Measurements from ENCODE around the gene PDCD5.

PDCD5 gene

GRCh38 chr19:32599258-32599657 lies 18.3 kb downstream of the PDCD5 start (continued):
- TF ChIP-seq ZNF580 (tag by site-specific recombination; IDR thresholded peaks at IDR 0.05) (no peak), KLF8 (tag by site-specific recombination; IDR thresholded peaks at IDR 0.05) (no peak), ZNF473 (tag by site-specific recombination; IDR thresholded peaks at IDR 0.05) (no peak)

GRCh38 chr19:32599736-32600157 lies 18.8 kb downstream of the PDCD5 start:
- Histone ChIP-seq H3K27ac (ENCODE audit: extremely low read depth, low read depth, low read length) (no peak overlapping the region), H3K4me3 (ENCODE audit: low read depth, low read length) (no peak overlapping the region), H3K36me3 (ENCODE audit: control insufficient read depth in 2 of 2, insufficient read depth in 1 of 2, low read length in 2 of 2) (peaks cover 69 to 99% of the 10 kb centered on the region in 2 experiments), H3K9me3 (ENCODE audit: control insufficient read depth, insufficient read depth, low read depth, low read length) (no peaks in the 10 kb centered on the region), H3K4me1 (ENCODE audit: control insufficient read depth, insufficient read depth, low read length) (no peaks in the 10 kb centered on the region)
- POLR2A ChIA-PET = no interaction called here
- CTCF ChIA-PET = interaction anchor here (0.6 to 1.9 kb wide), 41 partner anchors 9 to 1918 kb away, joined by 3 to 12 read pairs (median 3); partner anchors contain the start of gene PDCD5
- TF ChIP-seq WT1 (tag by site-specific recombination; IDR thresholded peaks at IDR 0.05) = no peak
- TF ChIP-seq ZNF2 (tag by site-specific recombination; IDR thresholded peaks at IDR 0.05) = peak; percentile 73; the same call in 1 of the 2 replicates
- TF ChIP-seq ZNF654 (tag by site-specific recombination; IDR thresholded peaks at IDR 0.05; ENCODE audit: low read depth) = peak; percentile 69
- peak; percentile 93 for TF ChIP-seq ZNF600 (tag by site-specific recombination; IDR thresholded peaks at IDR 0.05)
- TF ChIP-seq SP2 (tag by site-specific recombination; IDR thresholded peaks at IDR 0.05) = no peak
- TF ChIP-seq ZNF394 (tag by site-specific recombination; IDR thresholded peaks at IDR 0.05; ENCODE audit: borderline replicate concordance) = peak; percentile 23; the same call in 1 of the 2 replicates
- TF ChIP-seq BCL6B (tag by site-specific recombination; IDR thresholded peaks at IDR 0.05) = no peak
- peak; percentile 59; the same call in 1 of the 2 replicates for TF ChIP-seq ZSCAN30 (tag by site-specific recombination; IDR thresholded peaks at IDR 0.05)
- no peak for TF ChIP-seq MZF1 (tag by site-specific recombination; IDR thresholded peaks at IDR 0.05; ENCODE audit: borderline replicate concordance)
- no peak for TF ChIP-seq MYNN (tag by site-specific recombination; IDR thresholded peaks at IDR 0.05; ENCODE audit: borderline replicate concordance)
- peak; percentile 75; the same call in 1 of the 2 replicates for TF ChIP-seq ZNF660 (tag by site-specific recombination; IDR thresholded peaks at IDR 0.05)
- TF ChIP-seq, protein P1, sequence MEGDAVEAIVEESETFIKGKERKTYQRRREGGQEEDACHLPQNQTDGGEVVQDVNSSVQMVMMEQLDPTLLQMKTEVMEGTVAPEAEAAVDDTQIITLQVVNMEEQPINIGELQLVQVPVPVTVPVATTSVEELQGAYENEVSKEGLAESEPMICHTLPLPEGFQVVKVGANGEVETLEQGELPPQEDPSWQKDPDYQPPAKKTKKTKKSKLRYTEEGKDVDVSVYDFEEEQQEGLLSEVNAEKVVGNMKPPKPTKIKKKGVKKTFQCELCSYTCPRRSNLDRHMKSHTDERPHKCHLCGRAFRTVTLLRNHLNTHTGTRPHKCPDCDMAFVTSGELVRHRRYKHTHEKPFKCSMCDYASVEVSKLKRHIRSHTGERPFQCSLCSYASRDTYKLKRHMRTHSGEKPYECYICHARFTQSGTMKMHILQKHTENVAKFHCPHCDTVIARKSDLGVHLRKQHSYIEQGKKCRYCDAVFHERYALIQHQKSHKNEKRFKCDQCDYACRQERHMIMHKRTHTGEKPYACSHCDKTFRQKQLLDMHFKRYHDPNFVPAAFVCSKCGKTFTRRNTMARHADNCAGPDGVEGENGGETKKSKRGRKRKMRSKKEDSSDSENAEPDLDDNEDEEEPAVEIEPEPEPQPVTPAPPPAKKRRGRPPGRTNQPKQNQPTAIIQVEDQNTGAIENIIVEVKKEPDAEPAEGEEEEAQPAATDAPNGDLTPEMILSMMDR (tag by site-specific recombination; IDR thresholded peaks at IDR 0.05) = peak; percentile 57; the same call in 1 of the 2 replicates
- no peak for TF ChIP-seq ZNF366 (tag by site-specific recombination; conservative IDR thresholded peaks at IDR 0.05)

- POLR2A ChIA-PET = interaction anchor here (0.6 kb wide), 1 partner anchor 149 kb away, joined by 5 read pairs; no protein-coding TSS in a partner anchor
- TF ChIP-seq SP7 (tag by site-specific recombination; IDR thresholded peaks at IDR 0.05) = no peak
- H3K36me3 ChIP-seq (ENCODE audit: control insufficient read depth in 2 of 2, insufficient read depth in 1 of 2, low read length in 2 of 2) = peaks cover 55 to 96% of the 10 kb centered on the region in 2 experiments
- H3K9me3 ChIP-seq (ENCODE audit: control insufficient read depth, insufficient read depth, low read depth, low read length) = no peaks in the 10 kb centered on the region
- CTCF ChIA-PET = interaction anchor here (0.5 kb wide), 1 partner anchor 188 kb away, joined by 5 read pairs; no protein-coding TSS in a partner anchor
- H3K4me3 ChIP-seq (ENCODE audit: low read depth, low read length) = no peak overlapping the region
- H3K4me1 ChIP-seq (ENCODE audit: control insufficient read depth, insufficient read depth, low read length) = no peaks in the 10 kb centered on the region
- H3K27ac ChIP-seq (ENCODE audit: extremely low read depth, low read depth, low read length) = no peak overlapping the region
Observed at GRCh38 chr19:32603961-32604360, 23.0 kb downstream of the PDCD5 start.

- Histone ChIP-seq H3K9me3 (ENCODE audit: control insufficient read depth, insufficient read depth, low read depth, low read length) (peaks cover 4% of the 10 kb centered on the region), H3K4me1 (ENCODE audit: control insufficient read depth, insufficient read depth, low read length) (no peaks in the 10 kb centered on the region), H3K4me3 (ENCODE audit: low read depth, low read length) (no peak overlapping the region), H3K27ac (ENCODE audit: extremely low read depth, low read depth, low read length) (no peak overlapping the region), H3K36me3 (ENCODE audit: control insufficient read depth in 2 of 2, insufficient read depth in 1 of 2, low read length in 2 of 2) (peaks cover 54 to 96% of the 10 kb centered on the region in 2 experiments)
- CTCF ChIA-PET = no interaction called here
- TF ChIP-seq HOXC10 (CRISPR knock-in tag; IDR thresholded peaks at IDR 0.05) (no peak), ZIC2 (tag by site-specific recombination; IDR thresholded peaks at IDR 0.05) (no peak)
- POLR2A ChIA-PET = interaction anchor here (0.6 kb wide), 1 partner anchor 9 kb away, joined by 4 read pairs; no protein-coding TSS in a partner anchor
Observed at GRCh38 chr19:32605544-32605943, 24.6 kb downstream of the PDCD5 start.
